ENCODE results near the gene UPB1.
"Not testable (repeated sequence)": the region's sequence is repeated elsewhere in the genome, so short reads cannot be mapped to it uniquely, and the experiment has no call there.

The UPB1 gene

GRCh38 chr22:24504956-24505736 lies 10.0 kb downstream of the UPB1 start:
- FAIRE-seq, result no peak

DNA sequence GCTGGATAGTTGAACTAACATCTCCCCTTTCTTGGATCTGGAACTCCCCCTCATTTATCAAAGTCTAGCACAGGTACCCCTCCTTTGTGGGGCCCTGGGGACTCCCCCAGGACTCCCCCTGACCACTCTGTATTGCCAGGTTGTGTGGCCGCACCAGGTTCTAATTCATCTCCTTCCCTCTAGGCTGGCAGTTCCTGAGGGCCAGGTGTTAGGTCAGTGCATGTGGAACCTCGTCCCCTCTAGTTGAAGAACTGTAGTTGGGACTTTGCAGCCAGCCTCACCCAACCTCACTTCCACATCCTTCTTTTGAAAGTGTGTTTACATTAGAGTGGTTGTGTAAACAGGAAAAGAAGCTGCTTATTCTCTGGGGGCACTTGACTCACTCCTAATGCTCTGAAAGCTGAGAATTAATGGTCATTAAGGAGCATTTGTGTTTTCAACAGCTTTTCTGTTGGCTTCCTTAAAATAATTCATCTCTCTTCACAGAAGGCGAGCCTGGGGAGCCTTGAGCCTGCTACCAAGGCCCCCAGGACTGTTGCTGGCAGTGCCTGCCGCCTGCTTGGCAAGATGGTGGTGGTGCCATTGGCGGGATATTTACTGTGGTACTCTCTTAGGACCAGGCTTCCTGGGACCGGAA lies 11.8 kb downstream of the UPB1 start:
- FAIRE-seq, result no peak

GRCh38 chr22:24507716-24508115 lies 12.6 kb downstream of the UPB1 start:
- FAIRE-seq, result no peak

DNA sequence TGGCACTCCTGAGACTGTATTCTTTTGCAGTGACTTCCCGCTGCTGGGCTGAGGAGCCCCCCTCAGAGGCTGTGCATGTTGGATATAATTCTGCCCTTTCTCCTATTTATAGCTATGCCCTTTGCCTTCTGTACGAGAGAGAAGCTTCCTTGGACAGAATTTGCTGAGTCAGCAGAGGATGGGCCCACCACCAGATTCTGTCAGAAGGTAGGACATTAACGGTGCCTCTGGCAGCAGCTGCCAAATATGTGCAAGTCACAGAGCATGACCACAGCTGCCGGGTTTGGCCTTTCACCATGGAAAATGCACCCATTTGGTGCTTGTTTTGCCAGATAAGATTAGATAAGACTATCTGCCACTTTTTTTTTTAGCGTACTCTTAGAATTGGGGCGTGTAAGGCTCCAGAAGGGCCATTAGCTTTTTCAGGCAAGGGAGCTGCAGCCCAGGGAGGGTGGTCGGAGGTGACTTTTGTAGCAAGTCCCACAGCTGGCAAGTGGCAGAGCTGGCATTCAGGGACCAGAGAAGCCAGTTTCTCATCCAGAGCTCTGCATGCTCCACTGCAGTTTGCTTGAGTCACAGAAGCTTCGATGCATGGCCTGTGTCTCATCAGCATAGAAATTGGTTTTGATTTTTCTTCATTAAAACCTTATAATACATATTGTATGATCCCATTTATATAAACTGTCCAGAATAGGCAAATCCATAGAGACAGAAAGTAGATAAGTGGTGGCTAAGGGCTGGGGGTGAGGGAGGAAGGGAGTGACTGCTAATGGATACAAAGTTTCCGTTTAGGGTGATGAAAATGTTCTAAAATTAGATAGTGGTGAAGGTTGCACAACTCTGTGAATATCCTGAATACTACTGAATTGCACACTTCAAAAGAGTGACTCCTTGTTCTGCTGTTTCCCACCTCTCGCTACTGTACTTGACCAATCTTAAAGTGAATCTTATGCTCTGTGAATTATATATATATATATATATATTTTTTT lies 15.8 kb downstream of the UPB1 start:
- no peak for FAIRE-seq

DNA sequence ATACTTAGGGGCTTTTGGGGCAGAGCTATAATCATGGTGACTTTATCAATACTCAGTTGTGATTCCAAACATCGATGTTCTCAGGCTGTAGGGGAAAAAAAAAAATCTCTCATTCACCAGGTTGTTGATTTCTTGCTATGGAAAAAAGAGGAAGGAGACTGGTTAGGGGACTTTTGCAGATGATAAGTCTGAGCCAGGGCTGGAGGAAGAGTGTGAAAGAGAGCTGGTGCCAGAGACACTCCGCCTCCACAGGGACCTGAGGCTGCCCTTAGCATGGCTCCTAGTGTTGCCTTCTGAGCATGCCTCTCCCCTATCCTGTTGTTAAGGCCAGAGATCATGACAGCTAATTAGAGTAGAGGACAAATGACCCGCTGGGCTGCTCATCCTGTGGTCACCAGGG lies 16.9 kb downstream of the UPB1 start:
- FAIRE-seq, result no peak

DNA sequence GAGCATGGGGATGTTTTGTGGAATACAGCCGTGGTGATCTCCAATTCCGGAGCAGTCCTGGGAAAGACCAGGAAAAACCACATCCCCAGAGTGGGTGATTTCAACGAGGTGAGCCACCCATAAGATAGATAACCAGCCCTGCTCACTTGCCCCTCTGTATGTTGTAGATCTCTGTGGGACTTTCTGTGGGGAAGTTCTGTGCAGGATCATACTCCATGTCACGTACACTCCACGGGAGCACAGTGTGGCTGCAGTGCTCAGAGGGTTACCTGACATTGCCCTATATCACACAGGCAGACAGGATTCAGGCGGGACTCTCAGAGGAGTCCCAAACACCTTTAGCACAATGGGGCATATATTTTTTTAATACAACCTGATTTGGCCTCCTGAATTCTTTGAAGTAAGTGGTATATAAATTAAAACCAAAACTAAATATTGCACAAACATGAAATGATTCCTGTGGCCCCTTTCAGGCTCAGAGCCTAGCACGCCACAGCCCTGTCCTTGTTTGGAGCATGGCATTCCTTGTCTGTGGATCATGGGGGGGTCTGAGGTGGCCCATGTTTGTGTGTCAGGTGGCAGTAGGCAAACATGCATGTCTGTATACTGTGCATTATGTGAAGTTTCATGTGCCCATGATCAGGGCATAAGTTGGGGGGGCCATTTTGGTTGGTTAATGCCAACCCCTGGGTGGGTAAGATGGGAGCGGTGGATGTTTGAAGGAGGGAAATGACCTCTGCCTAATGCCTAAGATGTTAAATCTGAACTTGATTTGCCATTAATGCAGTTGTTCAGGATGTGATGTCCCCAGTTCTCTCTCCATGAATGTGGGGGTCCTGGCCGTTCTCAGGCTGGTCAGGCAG lies 18.5 kb downstream of the UPB1 start:
- FAIRE-seq, result no peak

DNA sequence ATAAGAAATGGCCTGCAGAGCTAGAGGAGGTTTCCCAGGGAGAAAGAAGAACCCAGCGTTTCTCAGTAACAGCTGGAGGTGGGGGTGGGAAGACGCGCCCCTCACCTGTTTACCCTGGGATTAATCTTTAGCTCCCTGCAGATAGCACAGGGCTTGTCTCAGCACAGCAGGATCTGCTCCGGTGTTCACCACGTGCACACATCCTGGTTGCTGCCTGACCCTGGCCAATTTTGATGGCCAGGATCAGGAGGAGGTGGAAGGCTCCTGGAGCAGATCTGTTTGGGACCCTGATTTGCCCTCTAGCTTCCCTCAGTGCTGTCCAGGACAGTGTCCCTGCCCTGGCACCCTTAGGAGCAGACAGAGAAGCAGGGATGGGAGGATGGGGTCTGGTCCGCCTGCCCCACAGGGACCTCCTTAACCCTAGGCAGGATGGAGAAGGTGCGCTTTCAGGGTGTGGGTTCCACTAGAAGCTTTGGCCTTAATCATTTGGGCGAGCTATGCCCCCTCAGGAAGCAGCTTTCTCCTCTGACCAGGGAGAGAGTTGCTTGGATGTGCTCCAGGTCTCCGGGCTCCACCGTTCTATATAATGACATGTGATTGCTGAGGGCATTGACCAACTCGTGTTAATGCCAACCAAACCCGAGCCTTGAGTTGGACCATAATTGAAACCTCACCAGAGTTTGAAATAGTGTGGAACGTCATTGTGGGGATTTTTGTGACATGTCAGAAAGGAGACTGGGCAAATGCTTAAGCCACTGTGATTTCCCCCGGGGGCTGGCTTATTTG lies 19.3 kb downstream of the UPB1 start:
- FAIRE-seq, result no peak

- FAIRE-seq, result no peak
Observed at GRCh38 chr22:24515027-24515338, 19.9 kb downstream of the UPB1 start.

DNA sequence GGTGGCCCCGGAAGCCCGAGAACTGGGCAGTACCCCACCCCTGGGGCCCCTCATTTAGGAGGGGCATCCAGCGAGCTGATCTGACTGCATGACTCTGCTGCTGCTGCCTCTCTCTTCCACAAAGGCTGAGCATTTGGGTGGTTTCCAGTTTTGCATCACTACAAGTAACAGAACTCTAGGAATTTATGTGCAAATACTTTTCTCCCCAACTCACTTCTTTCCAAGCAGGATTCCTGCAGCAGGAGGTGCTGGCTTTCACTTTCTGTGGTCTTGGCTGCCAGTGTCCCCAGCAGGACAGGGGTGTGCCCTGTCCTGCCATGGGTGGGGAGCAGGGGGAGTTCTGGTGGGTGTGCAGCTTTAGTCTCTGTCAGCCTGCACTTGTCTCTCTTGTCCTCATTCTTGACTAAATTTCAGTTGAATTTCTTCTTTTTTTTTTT lies 21.2 kb downstream of the UPB1 start:
- no peak for FAIRE-seq

GRCh38 chr22:24517446-24517845 lies 22.3 kb downstream of the UPB1 start:
- FAIRE-seq, result no peak

DNA sequence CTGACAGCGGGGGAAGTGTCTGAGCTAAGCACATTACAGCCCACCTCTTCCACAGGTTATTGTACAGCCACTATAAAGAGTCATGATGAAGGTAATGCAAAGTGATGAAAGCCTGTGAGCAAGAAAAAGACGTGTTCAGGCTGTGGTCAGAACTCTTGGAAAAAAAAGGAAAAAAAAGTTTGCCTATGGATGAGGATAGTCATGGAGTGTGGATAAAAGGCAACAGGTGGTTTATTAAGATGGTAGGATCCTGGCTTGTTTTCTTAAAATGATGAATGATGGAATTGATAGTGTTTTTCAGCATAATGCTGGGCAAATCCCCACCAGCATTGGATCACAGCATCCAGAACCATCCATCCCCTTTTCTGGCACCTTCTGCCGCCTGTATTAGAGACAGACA lies 23.1 kb downstream of the UPB1 start:
- FAIRE-seq, result no peak

DNA sequence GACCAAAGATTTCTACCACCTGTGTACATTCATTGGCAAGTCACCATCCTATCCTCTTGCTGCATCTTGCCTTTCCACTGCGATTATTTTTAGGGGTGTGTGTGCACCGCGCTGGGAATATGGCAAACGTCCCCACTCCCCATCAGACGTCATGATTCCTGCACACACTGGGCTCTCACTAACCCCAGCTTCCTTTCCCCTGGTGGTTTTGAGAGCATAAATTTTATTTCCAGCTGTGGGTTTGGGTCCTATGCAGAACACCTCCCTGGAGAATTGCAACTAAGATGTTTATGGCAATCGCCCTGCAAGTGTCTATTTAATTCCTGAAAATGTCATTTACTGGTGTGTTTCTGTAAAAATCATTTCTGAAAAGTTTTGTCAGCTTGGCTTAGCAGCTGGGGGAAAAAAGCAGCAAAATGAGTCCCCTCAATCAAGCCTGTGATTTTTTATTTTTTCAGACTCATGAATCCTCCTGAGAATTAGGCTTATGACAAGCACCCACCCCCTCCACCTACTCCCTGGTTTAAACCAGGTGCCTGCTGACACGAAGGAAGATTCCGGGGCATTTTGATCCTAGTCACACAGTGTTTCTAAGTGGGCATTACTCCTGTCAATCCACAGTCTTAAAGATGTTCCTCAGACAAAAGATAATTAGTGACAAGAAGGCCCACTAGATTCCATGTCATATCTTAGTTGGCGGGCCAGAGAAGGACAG lies 23.8 kb downstream of the UPB1 start:
- FAIRE-seq, result no peak

GRCh38 chr22:24519496-24519895 lies 24.4 kb downstream of the UPB1 start:
- no peak for FAIRE-seq

GRCh38 chr22:24521791-24522245 lies 26.7 kb downstream of the UPB1 start:
- peak; percentile 92 for FAIRE-seq

DNA sequence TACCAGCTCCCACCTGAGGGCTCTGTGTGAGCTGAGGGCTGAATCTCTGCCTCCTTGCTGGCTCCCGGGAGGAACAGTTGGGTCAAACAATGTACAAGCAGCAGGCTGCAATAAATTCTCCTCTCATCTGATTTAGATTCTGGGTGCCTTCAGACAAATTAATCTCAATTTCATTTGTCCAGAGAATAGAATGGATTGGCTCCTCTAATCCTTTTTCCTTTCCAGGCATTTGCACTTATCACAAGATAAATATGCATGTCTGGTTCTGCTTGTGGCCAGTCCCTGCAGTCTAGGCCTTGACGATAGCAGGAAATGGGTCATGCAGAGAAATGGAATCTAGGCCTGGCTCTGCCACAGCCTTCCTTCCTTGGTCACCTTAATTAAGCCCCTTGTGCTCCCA lies 28.7 kb downstream of the UPB1 start:
- FAIRE-seq, result no peak

- FAIRE-seq, result peak; percentile 5
Observed at GRCh38 chr22:24525416-24526037, 30.4 kb downstream of the UPB1 start.

GRCh38 chr22:24526191-24526590 lies 31.1 kb downstream of the UPB1 start:
- FAIRE-seq, result no peak

GRCh38 chr22:24529898-24530297 lies 34.8 kb downstream of the UPB1 start:
- no peak for FAIRE-seq

- FAIRE-seq, result not testable (repeated sequence)
Observed at GRCh38 chr22:24530968-24531367, 35.8 kb downstream of the UPB1 start.

GRCh38 chr22:24532075-24532474 lies 36.9 kb downstream of the UPB1 start:
- no peak for FAIRE-seq

All from islet of Langerhans (tissue), 1 donor.